ENCODE measurements around the gene RAB9A. TPM values are rescaled to one million over a fixed set of nuclear protein-coding genes. Genes with fewer than 3 reads are reported as not detected.
A peak's percentile ranks its signal among the peaks of the same experiment; 100 is the strongest.

Gene RAB9A
- total RNA-seq, 1 donor from 2014 or later = 33.6 TPM

GRCh38 chrX:13651150-13651549 lies 37.8 kb upstream of the RAB9A start:
- TF ChIP-seq, protein P1, sequence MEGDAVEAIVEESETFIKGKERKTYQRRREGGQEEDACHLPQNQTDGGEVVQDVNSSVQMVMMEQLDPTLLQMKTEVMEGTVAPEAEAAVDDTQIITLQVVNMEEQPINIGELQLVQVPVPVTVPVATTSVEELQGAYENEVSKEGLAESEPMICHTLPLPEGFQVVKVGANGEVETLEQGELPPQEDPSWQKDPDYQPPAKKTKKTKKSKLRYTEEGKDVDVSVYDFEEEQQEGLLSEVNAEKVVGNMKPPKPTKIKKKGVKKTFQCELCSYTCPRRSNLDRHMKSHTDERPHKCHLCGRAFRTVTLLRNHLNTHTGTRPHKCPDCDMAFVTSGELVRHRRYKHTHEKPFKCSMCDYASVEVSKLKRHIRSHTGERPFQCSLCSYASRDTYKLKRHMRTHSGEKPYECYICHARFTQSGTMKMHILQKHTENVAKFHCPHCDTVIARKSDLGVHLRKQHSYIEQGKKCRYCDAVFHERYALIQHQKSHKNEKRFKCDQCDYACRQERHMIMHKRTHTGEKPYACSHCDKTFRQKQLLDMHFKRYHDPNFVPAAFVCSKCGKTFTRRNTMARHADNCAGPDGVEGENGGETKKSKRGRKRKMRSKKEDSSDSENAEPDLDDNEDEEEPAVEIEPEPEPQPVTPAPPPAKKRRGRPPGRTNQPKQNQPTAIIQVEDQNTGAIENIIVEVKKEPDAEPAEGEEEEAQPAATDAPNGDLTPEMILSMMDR (conservative IDR thresholded peaks at IDR 0.05; ENCODE audit: low read depth, low read length) = no peak
- no peak overlapping the region for H3K4me3 ChIP-seq (ENCODE audit: low read depth, low read length)
- DNase-seq (ENCODE audit: low read depth) = no peak

DNA sequence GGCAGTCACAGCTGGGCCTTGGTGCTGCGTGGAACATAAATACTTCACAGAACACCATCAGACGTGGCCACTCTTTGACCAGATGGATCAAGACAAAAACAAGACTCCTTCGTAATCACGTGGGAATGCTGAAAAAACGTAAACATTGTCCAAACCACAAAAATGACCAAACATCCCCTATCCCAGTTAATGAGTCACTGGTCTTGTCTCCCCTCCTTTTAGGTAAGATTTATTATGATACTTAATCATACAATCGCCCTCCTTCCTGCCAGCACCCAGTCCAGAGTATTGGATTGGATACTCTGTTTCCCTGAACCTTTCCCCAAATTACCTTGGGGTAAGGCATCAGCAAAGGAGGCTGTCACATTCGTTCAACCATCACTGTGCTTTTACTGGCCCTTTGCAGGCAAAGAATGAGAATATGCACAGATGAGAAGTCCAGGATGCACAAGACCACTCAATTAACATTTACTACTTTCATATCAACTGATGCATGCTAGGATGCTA lies 36.6 kb upstream of the RAB9A start:
- TF ChIP-seq, protein P1 (conservative IDR thresholded peaks at IDR 0.05; ENCODE audit: low read depth, low read length) = no peak
- peak overlapping the region; percentile 62 for H3K4me3 ChIP-seq (ENCODE audit: low read depth, low read length)
- DNase-seq (ENCODE audit: low read depth) = no peak

GRCh38 chrX:13652850-13653693 lies 35.9 kb upstream of the RAB9A start, which contains the start of gene TCEANC:
TSS of gene TCEANC (plus strand) at chrX:13653141. CDS start at chrX:13662509, 9,368 bp downstream.
- peak within 1 kb of the TSS; percentile 68 for H3K4me3 ChIP-seq (ENCODE audit: low read depth, low read length)
- TF ChIP-seq, protein P1 (conservative IDR thresholded peaks at IDR 0.05; ENCODE audit: low read depth, low read length) = no peak
- peak; percentile 49 for DNase-seq (ENCODE audit: low read depth)

- TF ChIP-seq, protein P1 (conservative IDR thresholded peaks at IDR 0.05; ENCODE audit: low read depth, low read length) = no peak
- no peak for DNase-seq (ENCODE audit: low read depth)
- H3K4me3 ChIP-seq (ENCODE audit: low read depth, low read length) = peak overlapping the region; percentile 68
Measured at GRCh38 chrX:13654116-13654515, 34.8 kb upstream of the RAB9A start.

DNA sequence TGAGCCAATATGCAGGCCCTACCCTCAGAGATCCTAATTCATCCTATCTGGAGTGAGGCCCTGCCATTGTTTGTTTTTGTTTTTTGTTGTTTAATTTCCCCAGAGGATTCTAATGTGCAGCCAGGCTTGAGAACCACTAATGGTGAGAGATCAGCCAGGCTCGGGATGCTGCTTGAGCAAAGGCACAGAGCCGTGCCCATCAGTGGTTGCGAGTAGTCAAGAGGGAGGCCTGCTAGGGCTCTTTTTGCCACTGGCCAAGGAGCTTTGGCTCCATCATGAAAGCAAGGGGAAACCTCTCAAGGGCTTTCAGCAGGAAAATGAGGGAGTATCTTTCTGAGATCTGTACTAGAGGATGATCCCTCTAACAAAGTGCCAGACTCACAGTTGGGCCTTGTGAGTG lies 33.3 kb upstream of the RAB9A start:
- no peak for DNase-seq (ENCODE audit: low read depth)
- TF ChIP-seq, protein P1 (conservative IDR thresholded peaks at IDR 0.05; ENCODE audit: low read depth, low read length) = no peak
- no peak overlapping the region for H3K4me3 ChIP-seq (ENCODE audit: low read depth, low read length)

GRCh38 chrX:13658602-13659001 lies 30.3 kb upstream of the RAB9A start:
- no peak overlapping the region for H3K4me3 ChIP-seq (ENCODE audit: low read depth, low read length)
- no peak for DNase-seq (ENCODE audit: low read depth)
- TF ChIP-seq, protein P1 (conservative IDR thresholded peaks at IDR 0.05; ENCODE audit: low read depth, low read length) = peak; percentile 62

All from epithelial cell of proximal tubule (primary cell).